Tibial nerve (tissue), 4 donors: ENCODE data around the gene ORC1.

Source experiments
- EP300 ChIP-seq, 2 donors: sonication (generic); formaldehyde crosslinking; IDR thresholded peaks; one replicate each; pipeline ENCODE4 v1.6.1; 2017; ENCODE audit warnings: antibody characterized with exemption in 2 of 2, mild to moderate bottlenecking in 1 of 2
- TF ChIP-seq, protein P1 (sequence below), 5 experiments: fragments of 200-600 bp in 3 of 5; fragments of 450-650 bp in 2 of 5; sonication (generic) in 3 of 5; IDR thresholded peaks; one replicate each; pipeline ENCODE4 v1.5.1; 2016 to 2019; ENCODE audit warnings: antibody characterized with exemption in 5 of 5, mild to moderate bottlenecking in 3 of 5, moderate library complexity in 2 of 5

DNA sequence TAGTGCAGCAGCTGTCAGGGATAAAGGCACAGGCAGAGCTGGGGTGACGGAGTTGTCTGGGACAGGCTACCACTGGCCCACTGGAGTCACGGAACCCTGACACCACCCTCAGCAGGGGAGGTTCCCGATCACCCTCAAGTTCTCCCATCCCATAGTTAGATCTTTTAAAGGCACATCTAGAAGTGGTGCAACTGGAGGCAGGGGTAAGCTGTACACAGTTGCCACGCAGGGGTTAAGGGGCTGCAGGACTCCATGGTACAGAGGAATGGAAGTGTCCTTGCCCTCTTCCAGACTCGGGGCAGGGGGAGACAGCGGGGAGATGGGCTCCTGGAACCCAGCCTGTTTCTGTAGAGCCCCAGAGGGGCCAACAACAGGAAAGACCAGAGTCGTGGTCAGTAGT, 51.5 kb downstream of the ORC1 start:
- TF ChIP-seq, protein P1, sequence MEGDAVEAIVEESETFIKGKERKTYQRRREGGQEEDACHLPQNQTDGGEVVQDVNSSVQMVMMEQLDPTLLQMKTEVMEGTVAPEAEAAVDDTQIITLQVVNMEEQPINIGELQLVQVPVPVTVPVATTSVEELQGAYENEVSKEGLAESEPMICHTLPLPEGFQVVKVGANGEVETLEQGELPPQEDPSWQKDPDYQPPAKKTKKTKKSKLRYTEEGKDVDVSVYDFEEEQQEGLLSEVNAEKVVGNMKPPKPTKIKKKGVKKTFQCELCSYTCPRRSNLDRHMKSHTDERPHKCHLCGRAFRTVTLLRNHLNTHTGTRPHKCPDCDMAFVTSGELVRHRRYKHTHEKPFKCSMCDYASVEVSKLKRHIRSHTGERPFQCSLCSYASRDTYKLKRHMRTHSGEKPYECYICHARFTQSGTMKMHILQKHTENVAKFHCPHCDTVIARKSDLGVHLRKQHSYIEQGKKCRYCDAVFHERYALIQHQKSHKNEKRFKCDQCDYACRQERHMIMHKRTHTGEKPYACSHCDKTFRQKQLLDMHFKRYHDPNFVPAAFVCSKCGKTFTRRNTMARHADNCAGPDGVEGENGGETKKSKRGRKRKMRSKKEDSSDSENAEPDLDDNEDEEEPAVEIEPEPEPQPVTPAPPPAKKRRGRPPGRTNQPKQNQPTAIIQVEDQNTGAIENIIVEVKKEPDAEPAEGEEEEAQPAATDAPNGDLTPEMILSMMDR (IDR thresholded peaks at IDR 0.05), result no peak
- no peak for TF ChIP-seq EP300 (IDR thresholded peaks at IDR 0.05)
